Panc1 (cell line): ENCODE results near the gene FXR1. TPM values are rescaled to one million over a fixed set of nuclear protein-coding genes. Genes with fewer than 3 reads are reported as not detected.
A peak's percentile ranks its signal among the peaks of the same experiment; 100 is the strongest.

ENCODE experiments used
- ATAC-seq: fragments of 200-7000 bp; cut with Tn5 transposase; 2 replicates; pipeline ENCODE4 v1.9.1; 2020; ENCODE audit warnings: mild to moderate bottlenecking, moderate library complexity
- BruUV-seq: library from RNA; stranded (reverse); fragments of 400-500 nt; replicated peaks from 2 replicates; lab custom pipeline; 2021; lab: Mats Ljungman, UMichigan
- CTCF ChIA-PET: fragments of 300-600 bp; sonication (Branson Sonifier 250); formaldehyde crosslinking; loops from one replicate; lab custom pipeline; 2022; ENCODE audit warnings: antibody characterized with exemption; lab: Charles Lee
- POLR2A ChIA-PET: fragments of 300-600 bp; sonication (Branson Sonifier 250); formaldehyde crosslinking; loops from one replicate; lab custom pipeline; 2022; ENCODE audit warnings: antibody characterized with exemption; lab: Charles Lee
- DNase-seq: peaks from one replicate; pipeline ENCODE4 v3.0.0-alpha.2; 2010; ENCODE audit warnings: low read depth, low spot score
- H3K27ac ChIP-seq: 2 replicates; pipeline ENCODE4 v1.5.1; 2011; ENCODE audit warnings: mild to moderate bottlenecking, low read length, inconsistent platforms
- H3K27me3 ChIP-seq: fragments of 200-500 bp; sonication (Bioruptor generic); 2 replicates; pipeline ENCODE4 v1.6.0; 2014; ENCODE audit warnings: low read length, inconsistent platforms; ENCODE audit not compliant: control insufficient read depth, insufficient read depth
- H3K36me3 ChIP-seq: fragments of 200-500 bp; sonication (Bioruptor generic); 2 replicates; pipeline ENCODE4 v1.5.1; 2014; ENCODE audit warnings: inconsistent platforms, mild to moderate bottlenecking, low read length, moderate library complexity; ENCODE audit not compliant: control insufficient read depth, insufficient read depth
- H3K4me1 ChIP-seq: 2 replicates; pipeline ENCODE4 v1.5.1; 2011; ENCODE audit warnings: inconsistent platforms, mild to moderate bottlenecking, low read length, moderate library complexity; ENCODE audit not compliant: control insufficient read depth, insufficient read depth
- H3K4me3 ChIP-seq, 2 experiments: 2 replicates each; pipeline ENCODE4 v1.5.1; 2011 to 2012; ENCODE audit warnings: low read depth in 2 of 2, low read length in 2 of 2, mild to moderate bottlenecking in 2 of 2, inconsistent platforms in 1 of 2, moderate library complexity in 1 of 2
- H3K9me3 ChIP-seq: fragments of 200-500 bp; sonication (Bioruptor generic); 2 replicates; pipeline ENCODE4 v1.5.1; 2014; ENCODE audit warnings: low read depth, mild to moderate bottlenecking, inconsistent platforms, low read length, moderate library complexity; ENCODE audit not compliant: control insufficient read depth, insufficient read depth
- POLR2AphosphoS5 ChIP-seq: IDR thresholded peaks from 2 replicates; pipeline ENCODE4 v1.6.1; 2012; ENCODE audit warnings: mild to moderate bottlenecking, low read depth, low read length, moderate library complexity
- SIN3A ChIP-seq: IDR thresholded peaks from 2 replicates; pipeline ENCODE4 v1.6.1; 2012; ENCODE audit warnings: low read depth, mild to moderate bottlenecking, low read length, moderate library complexity, borderline replicate concordance; ENCODE audit not compliant: insufficient read depth
- TCF7L2 ChIP-seq: IDR thresholded peaks from 2 replicates; pipeline ENCODE4 v1.6.1; 2011; ENCODE audit warnings: mild to moderate bottlenecking, low read depth, low read length, inconsistent platforms
- in situ Hi-C: cut with HindIII; loops from 2 replicates; pipeline ENCODE4 v1.10.0; 2016; ENCODE audit warnings: low sequenced_read_pairs, low pct_unique_long_range_greater_than_20kb
- intact Hi-C: fragments of 100-400 bp; cut with micrococcal nuclease; formaldehyde crosslinking; loops from one replicate; pipeline ENCODE4 v1.10.0; 2022; ENCODE audit not compliant: unreplicated experiment
- total RNA-seq: library from RNA; stranded (reverse); gene quantifications from one replicate; pipeline ENCODE4 v1.2.1, GENCODE V29; 2021; ENCODE audit not compliant: unreplicated experiment
- TF ChIP-seq, protein P1 (sequence below): fragments of 450-650 bp; IDR thresholded peaks from 2 replicates; pipeline ENCODE4 v1.5.1; 2017; ENCODE audit warnings: mild to moderate bottlenecking
- TF ChIP-seq, protein P2 (sequence below), 2 experiments: IDR thresholded peaks; 2 replicates each; pipeline ENCODE4 v1.6.1; 2011 to 2012; ENCODE audit warnings: low read depth in 2 of 2, control low read depth in 1 of 2, low read length in 1 of 2, mild to moderate bottlenecking in 1 of 2, moderate library complexity in 1 of 2; ENCODE audit not compliant: insufficient read depth in 1 of 2

The FXR1 gene
- total RNA-seq, 1 experiment from 2014 or later: 180 TPM

GRCh38 chr3:180989291-180990163, 77.1 kb downstream of the FXR1 start, which contains the start of gene DNAJC19:
TSS of gene DNAJC19 (minus strand) at chr3:180989736. CDS start at chr3:180989602, 134 bp downstream.
- Histone ChIP-seq H3K27ac (peak within 1 kb of the TSS; percentile 92), H3K9me3 (no peaks in the 10 kb centered on the region), H3K36me3 (no peaks in the 10 kb centered on the region), H3K27me3 (peaks cover 6% of the 10 kb centered on the region; the same call in 1 of the 2 replicates), H3K4me1 (peaks cover 5% of the 10 kb centered on the region; the same call in 1 of the 2 replicates), H3K4me3 (peak within 1 kb of the TSS; percentile 89 to 99)
- in situ Hi-C loops: no loop called here
- CTCF ChIA-PET: interaction anchor here (0.6 kb wide), 1 partner anchor 184 kb away, joined by 4 read pairs; no protein-coding TSS in a partner anchor
- TF ChIP-seq, protein P1, sequence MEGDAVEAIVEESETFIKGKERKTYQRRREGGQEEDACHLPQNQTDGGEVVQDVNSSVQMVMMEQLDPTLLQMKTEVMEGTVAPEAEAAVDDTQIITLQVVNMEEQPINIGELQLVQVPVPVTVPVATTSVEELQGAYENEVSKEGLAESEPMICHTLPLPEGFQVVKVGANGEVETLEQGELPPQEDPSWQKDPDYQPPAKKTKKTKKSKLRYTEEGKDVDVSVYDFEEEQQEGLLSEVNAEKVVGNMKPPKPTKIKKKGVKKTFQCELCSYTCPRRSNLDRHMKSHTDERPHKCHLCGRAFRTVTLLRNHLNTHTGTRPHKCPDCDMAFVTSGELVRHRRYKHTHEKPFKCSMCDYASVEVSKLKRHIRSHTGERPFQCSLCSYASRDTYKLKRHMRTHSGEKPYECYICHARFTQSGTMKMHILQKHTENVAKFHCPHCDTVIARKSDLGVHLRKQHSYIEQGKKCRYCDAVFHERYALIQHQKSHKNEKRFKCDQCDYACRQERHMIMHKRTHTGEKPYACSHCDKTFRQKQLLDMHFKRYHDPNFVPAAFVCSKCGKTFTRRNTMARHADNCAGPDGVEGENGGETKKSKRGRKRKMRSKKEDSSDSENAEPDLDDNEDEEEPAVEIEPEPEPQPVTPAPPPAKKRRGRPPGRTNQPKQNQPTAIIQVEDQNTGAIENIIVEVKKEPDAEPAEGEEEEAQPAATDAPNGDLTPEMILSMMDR: no peak
- TF ChIP-seq POLR2AphosphoS5 (peak; percentile 95), TCF7L2 (no peak), SIN3A (peak; percentile 89; the same call in 1 of the 2 replicates)
- TF ChIP-seq, protein P2, sequence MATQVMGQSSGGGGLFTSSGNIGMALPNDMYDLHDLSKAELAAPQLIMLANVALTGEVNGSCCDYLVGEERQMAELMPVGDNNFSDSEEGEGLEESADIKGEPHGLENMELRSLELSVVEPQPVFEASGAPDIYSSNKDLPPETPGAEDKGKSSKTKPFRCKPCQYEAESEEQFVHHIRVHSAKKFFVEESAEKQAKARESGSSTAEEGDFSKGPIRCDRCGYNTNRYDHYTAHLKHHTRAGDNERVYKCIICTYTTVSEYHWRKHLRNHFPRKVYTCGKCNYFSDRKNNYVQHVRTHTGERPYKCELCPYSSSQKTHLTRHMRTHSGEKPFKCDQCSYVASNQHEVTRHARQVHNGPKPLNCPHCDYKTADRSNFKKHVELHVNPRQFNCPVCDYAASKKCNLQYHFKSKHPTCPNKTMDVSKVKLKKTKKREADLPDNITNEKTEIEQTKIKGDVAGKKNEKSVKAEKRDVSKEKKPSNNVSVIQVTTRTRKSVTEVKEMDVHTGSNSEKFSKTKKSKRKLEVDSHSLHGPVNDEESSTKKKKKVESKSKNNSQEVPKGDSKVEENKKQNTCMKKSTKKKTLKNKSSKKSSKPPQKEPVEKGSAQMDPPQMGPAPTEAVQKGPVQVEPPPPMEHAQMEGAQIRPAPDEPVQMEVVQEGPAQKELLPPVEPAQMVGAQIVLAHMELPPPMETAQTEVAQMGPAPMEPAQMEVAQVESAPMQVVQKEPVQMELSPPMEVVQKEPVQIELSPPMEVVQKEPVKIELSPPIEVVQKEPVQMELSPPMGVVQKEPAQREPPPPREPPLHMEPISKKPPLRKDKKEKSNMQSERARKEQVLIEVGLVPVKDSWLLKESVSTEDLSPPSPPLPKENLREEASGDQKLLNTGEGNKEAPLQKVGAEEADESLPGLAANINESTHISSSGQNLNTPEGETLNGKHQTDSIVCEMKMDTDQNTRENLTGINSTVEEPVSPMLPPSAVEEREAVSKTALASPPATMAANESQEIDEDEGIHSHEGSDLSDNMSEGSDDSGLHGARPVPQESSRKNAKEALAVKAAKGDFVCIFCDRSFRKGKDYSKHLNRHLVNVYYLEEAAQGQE (IDR thresholded peaks at IDR 0.05; ENCODE audit: insufficient read depth in 1 of 2, low read depth in 2 of 2, low read length in 1 of 2): no peak
- peak; percentile 99 for ATAC-seq
- BruUV-seq: TSS peak; percentile 70
- peak; percentile 87 for DNase-seq
- POLR2A ChIA-PET: no interaction called here
- intact Hi-C loops: loop anchor here (10.0 kb wide), 2 partner anchors 185 kb away; no protein-coding TSS in a partner anchor

GRCh38 chr3:180990505-180990904, 78.0 kb downstream of the FXR1 start:
- intact Hi-C loops (loop anchor here (10.0 kb wide), 1 partner anchor 184 kb away; no protein-coding TSS in a partner anchor), in situ Hi-C loops (no loop called here)
- ChIA-PET CTCF (no interaction called here), POLR2A (no interaction called here)
- peaks cover 5% of the 10 kb centered on the region; the same call in 1 of the 2 replicates for H3K4me1 ChIP-seq
- no peak for DNase-seq
- peaks cover 6% of the 10 kb centered on the region; the same call in 1 of the 2 replicates for H3K27me3 ChIP-seq
- BruUV-seq: no TSS peak
- H3K4me3 ChIP-seq: peak overlapping the region; percentile 89 to 99; a peak in 3 of 4 replicates
- no peaks in the 10 kb centered on the region for H3K9me3 ChIP-seq
- TF ChIP-seq, protein P1: no peak
- TF ChIP-seq, protein P2 (IDR thresholded peaks at IDR 0.05; ENCODE audit: insufficient read depth in 1 of 2, low read depth in 2 of 2, low read length in 1 of 2): no peak
- no peak for TF ChIP-seq SIN3A
- no peak for TF ChIP-seq TCF7L2
- TF ChIP-seq POLR2AphosphoS5: no peak
- no peaks in the 10 kb centered on the region for H3K36me3 ChIP-seq
- no peak for ATAC-seq
- peak overlapping the region; percentile 83; the same call in 1 of the 2 replicates for H3K27ac ChIP-seq
